OCI-LY3 (cell line): ENCODE data around the gene IL16.

ENCODE experiments used
- H2AFZ ChIP-seq: fragments of 200-600, 300-600 bp; shearing (Covaris generic); 2 replicates; pipeline ENCODE4 v1.6.0; 2014; ENCODE audit warnings: antibody characterized with exemption, low read depth, low read length
- H3K27ac ChIP-seq: fragments of 200-600, 300-600 bp; sonication (generic); 2 replicates; pipeline ENCODE4 v1.5.1; 2014; ENCODE audit warnings: mild to moderate bottlenecking, low read length, moderate library complexity, mixed read lengths
- H3K27me3 ChIP-seq: fragments of 200-600, 300-600 bp; sonication (generic); 2 replicates; pipeline ENCODE4 v1.6.1; 2014; ENCODE audit warnings: low read depth, low read length, mixed read lengths
- H3K36me3 ChIP-seq: fragments of 200-600, 300-600 bp; sonication (generic); replicated peaks from 2 replicates; pipeline ENCODE3; 2014; ENCODE audit warnings: low read depth, low read length, mixed read lengths
- H3K4me1 ChIP-seq: fragments of 300-600, 200-600 bp; sonication (generic); 2 replicates; pipeline ENCODE4 v1.6.1; 2014; ENCODE audit warnings: low read length, mixed read lengths
- H3K4me2 ChIP-seq: fragments of 200-600, 300-600 bp; sonication (generic); 2 replicates; pipeline ENCODE4 v1.6.1; 2014; ENCODE audit warnings: low read length, mixed read lengths
- H3K4me3 ChIP-seq: fragments of 300-600, 200-600 bp; sonication (generic); 2 replicates; pipeline ENCODE4 v1.5.1; 2014; ENCODE audit warnings: antibody characterized with exemption, mild to moderate bottlenecking, low read length, moderate library complexity
- H3K79me2 ChIP-seq: fragments of 300-600, 200-600 bp; shearing (Covaris generic); 2 replicates; pipeline ENCODE4 v1.6.1; 2014; ENCODE audit warnings: mild to moderate bottlenecking, low read length, mixed read lengths
- H3K9ac ChIP-seq: fragments of 300-600, 200-600 bp; shearing (Covaris generic); 2 replicates; pipeline ENCODE4 v1.6.0; 2014; ENCODE audit warnings: mild to moderate bottlenecking, low read length, moderate library complexity
- H3K9me3 ChIP-seq: fragments of 200-600, 300-600 bp; shearing (Covaris generic); 2 replicates; pipeline ENCODE4 v1.6.1; 2014; ENCODE audit warnings: low read length, mixed read lengths; ENCODE audit not compliant: insufficient read depth
- H4K20me1 ChIP-seq: fragments of 200-600, 300-600 bp; sonication (generic); 2 replicates; pipeline ENCODE4 v1.6.1; 2016; ENCODE audit warnings: low read length, mixed read lengths; ENCODE audit not compliant: insufficient read depth
- CTCF ChIP-seq: fragments of 200-600, 300-600 bp; sonication (generic); IDR thresholded peaks from 2 replicates; pipeline ENCODE4 v1.5.1; 2014; ENCODE audit warnings: antibody characterized with exemption, low read length, low read depth
- EZH2phosphoT487 ChIP-seq: fragments of 200-600 bp; shearing (Covaris generic); IDR thresholded peaks from 2 replicates; pipeline ENCODE4 v1.6.1; 2018; ENCODE audit warnings: antibody characterized with exemption, mixed run types, low read depth

The IL16 gene

DNA sequence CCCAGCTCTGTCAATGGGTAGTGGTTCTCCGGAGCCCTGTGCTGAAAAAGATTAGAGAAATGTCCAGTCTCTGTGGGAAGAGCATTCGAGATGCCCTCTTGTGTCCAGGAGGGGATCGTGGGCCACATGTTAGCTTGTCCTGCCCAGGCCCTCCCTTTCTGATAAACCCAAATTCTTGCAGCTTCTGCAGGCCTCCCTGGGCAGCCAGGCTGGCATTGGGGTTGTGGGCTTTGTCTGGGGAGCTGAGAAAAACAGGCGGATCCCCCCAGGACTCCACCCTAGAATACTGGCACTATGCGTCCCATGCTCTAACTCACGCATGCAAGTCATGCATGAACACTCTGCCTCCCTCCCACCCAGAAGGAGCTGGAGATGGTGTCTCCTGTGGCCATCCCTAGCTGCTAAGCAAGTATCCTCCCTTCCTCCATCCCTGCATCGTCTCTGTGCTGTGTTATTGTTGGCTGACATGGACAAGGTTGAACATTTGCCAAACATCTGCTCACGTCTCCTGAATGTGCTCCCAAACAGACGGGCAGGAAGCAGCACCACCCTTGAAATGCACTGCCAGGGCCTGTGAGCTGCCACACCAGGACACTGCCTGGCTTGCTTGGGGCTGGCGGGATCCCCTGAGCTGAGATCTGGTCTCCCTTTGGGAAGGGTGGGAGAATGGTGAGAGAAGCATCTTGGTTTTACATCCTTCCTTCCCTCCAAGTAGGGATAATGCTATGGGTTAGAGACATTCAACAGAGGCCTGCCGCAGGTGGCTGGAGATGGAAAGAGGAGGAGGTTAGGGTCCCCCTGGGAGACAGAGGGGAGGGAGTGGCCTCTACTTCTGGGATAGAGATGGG, 36.1 kb upstream of the IL16 start:
- Histone ChIP-seq H3K27ac (no peak overlapping the region), H3K4me2 (no peak overlapping the region)

DNA sequence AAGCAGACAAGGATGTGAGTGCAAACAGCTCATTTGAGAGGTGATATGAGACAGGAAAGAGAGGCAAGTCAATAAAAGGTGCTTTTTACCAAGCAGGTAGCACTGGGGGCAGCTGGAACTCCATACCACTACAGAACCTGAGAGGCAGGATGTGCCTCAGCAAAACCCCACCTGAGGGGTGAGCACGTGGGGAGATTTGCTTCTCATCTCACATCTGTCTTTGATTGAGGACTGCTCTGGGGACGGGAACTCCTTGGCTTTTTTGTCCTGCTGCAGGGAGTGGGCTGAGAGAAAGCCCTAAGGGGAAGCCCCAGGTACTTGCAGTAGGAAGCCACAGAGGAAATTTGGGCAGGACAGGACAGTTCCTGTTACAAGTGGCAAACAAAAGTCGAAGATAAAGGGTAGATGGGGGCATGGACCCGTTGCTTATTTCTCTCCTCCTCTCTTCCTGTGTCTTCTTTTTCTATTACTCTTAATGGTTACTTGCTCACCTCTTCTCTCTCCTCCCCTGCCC, 35.5 kb upstream of the IL16 start:
- no peaks in the 10 kb centered on the region for H3K79me2 ChIP-seq
- H3K27me3 ChIP-seq, result no peaks in the 10 kb centered on the region
- H3K4me1 ChIP-seq, result peaks cover 22% of the 10 kb centered on the region
- H4K20me1 ChIP-seq, result no peaks in the 10 kb centered on the region
- no peak overlapping the region for H2AFZ ChIP-seq
- H3K4me3 ChIP-seq, result no peak overlapping the region
- no peak overlapping the region for H3K9ac ChIP-seq
- H3K9me3 ChIP-seq, result no peaks in the 10 kb centered on the region
- H3K36me3 ChIP-seq, result no peaks in the 10 kb centered on the region
- H3K4me2 ChIP-seq, result peak overlapping the region; percentile 9; the same call in 1 of the 2 replicates
- no peak overlapping the region for H3K27ac ChIP-seq
- no peak for TF ChIP-seq CTCF
- TF ChIP-seq EZH2phosphoT487, result no peak

More for the DNA sequence above, 36.1 kb upstream of the IL16 start:
- Histone ChIP-seq H3K9me3 (no peaks in the 10 kb centered on the region), H4K20me1 (no peaks in the 10 kb centered on the region), H3K4me3 (no peak overlapping the region), H3K9ac (no peak overlapping the region), H3K4me1 (peaks cover 28% of the 10 kb centered on the region), H3K27me3 (no peaks in the 10 kb centered on the region), H3K79me2 (no peaks in the 10 kb centered on the region), H2AFZ (no peak overlapping the region), H3K36me3 (no peaks in the 10 kb centered on the region)
- TF ChIP-seq EZH2phosphoT487 (no peak), CTCF (no peak)

DNA sequence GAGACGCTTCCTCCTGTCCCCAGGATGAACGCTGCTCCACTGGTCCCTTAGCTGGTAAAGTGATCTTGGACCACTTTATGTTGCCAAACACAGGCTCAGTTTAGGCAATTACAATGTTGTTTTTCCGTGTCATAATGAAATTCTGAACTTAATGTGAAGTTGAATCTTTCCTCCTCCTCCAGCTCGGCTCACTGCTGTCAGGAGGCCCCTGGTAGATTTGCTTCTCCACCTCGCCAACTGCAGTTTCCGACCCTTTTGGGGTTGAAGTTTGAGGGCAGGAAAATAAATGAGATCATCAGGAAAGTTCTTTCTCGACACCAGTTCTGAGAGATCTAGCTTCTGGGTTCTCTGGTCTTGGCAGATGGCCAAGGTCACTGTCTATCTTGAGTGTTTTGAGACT, 34.8 kb upstream of the IL16 start:
- peak overlapping the region; percentile 9; the same call in 1 of the 2 replicates for H3K4me2 ChIP-seq
- H3K27ac ChIP-seq, result no peak overlapping the region
- H3K4me3 ChIP-seq, result no peak overlapping the region
- H3K4me1 ChIP-seq, result peaks cover 20% of the 10 kb centered on the region
- H2AFZ ChIP-seq, result no peak overlapping the region
- H3K9me3 ChIP-seq, result no peaks in the 10 kb centered on the region
- no peaks in the 10 kb centered on the region for H4K20me1 ChIP-seq
- H3K27me3 ChIP-seq, result no peaks in the 10 kb centered on the region
- H3K9ac ChIP-seq, result no peak overlapping the region
- no peak for TF ChIP-seq CTCF
- no peak for TF ChIP-seq EZH2phosphoT487
- H3K36me3 ChIP-seq, result no peaks in the 10 kb centered on the region
- H3K79me2 ChIP-seq, result no peaks in the 10 kb centered on the region

- peaks cover 20% of the 10 kb centered on the region for H3K4me1 ChIP-seq
- H3K27me3 ChIP-seq, result no peaks in the 10 kb centered on the region
- H3K27ac ChIP-seq, result no peak overlapping the region
- no peak for TF ChIP-seq EZH2phosphoT487
- no peak for TF ChIP-seq CTCF
- H2AFZ ChIP-seq, result no peak overlapping the region
- no peak overlapping the region for H3K9ac ChIP-seq
- H3K36me3 ChIP-seq, result no peaks in the 10 kb centered on the region
- no peaks in the 10 kb centered on the region for H3K9me3 ChIP-seq
- no peaks in the 10 kb centered on the region for H3K79me2 ChIP-seq
- H4K20me1 ChIP-seq, result no peaks in the 10 kb centered on the region
- H3K4me3 ChIP-seq, result no peak overlapping the region
- no peak overlapping the region for H3K4me2 ChIP-seq
These were observed 32.5 kb upstream of the IL16 start for GRCh38 chr15:81163961-81164800.
